GM12891 (cell line): ENCODE measurements around the gene CHST1.

ENCODE experiments used
- PAX5 ChIP-seq: IDR thresholded peaks from 2 replicates; pipeline ENCODE4 v1.6.1; 2011; ENCODE audit warnings: low read length, moderate library complexity, mild to moderate bottlenecking; ENCODE audit not compliant: insufficient read depth, severe bottlenecking
- POLR2A ChIP-seq: IDR thresholded peaks from 2 replicates; pipeline ENCODE4 v1.6.1; 2011; ENCODE audit warnings: low read depth, low read length, control low read depth
- POLR2AphosphoS5 ChIP-seq: IDR thresholded peaks from 2 replicates; pipeline ENCODE4 v1.6.1; 2011; ENCODE audit warnings: low read depth, low read length, control low read depth
- POU2F2 ChIP-seq: IDR thresholded peaks from 2 replicates; pipeline ENCODE4 v1.6.1; 2011; ENCODE audit warnings: low read depth, mild to moderate bottlenecking, control low read depth, low read length, moderate library complexity
- SPI1 ChIP-seq: IDR thresholded peaks from 2 replicates; pipeline ENCODE4 v1.6.1; 2011; ENCODE audit warnings: low read depth, low read length, control low read depth
- TAF1 ChIP-seq: IDR thresholded peaks from 2 replicates; pipeline ENCODE4 v1.6.1; 2011; ENCODE audit warnings: low read depth, low read length, control low read depth

GRCh38 chr11:45625611-45626010 is 39.8 kb downstream of the CHST1 start:
- TF ChIP-seq TAF1 (no peak), POLR2AphosphoS5 (no peak), POLR2A (no peak), SPI1 (no peak), PAX5 (no peak), POU2F2 (no peak)
